GM12878 (cell line): ENCODE results near the gene OPRD1. TPM values are rescaled to one million over a fixed set of nuclear protein-coding genes. Genes with fewer than 3 reads are reported as not detected.

Experiments used
- ATAC-seq: fragments of 200-7000 bp; cut with Tn5 transposase; 3 replicates; pipeline ENCODE4 v1.9.1; 2020; ENCODE audit warnings: mild to moderate bottlenecking, moderate library complexity
- BruUV-seq: library from RNA; stranded (reverse); fragments of 400-500 nt; replicated peaks from 2 replicates; lab custom pipeline; 2021; lab: Mats Ljungman, UMichigan
- CTCF ChIA-PET: fragments of 300-600 bp; sonication (Branson Sonifier 250); formaldehyde crosslinking; extraction: SDS; loops from one replicate; lab custom pipeline; 2021; ENCODE audit warnings: inconsistent platforms; lab: Yijun Ruan, JAX
- POLR2A ChIA-PET: fragments of 350-600 bp; formaldehyde crosslinking; extraction: SDS; loops from one replicate; lab custom pipeline; 2021; ENCODE audit warnings: inconsistent platforms; lab: Charles Lee
- RAD21 ChIA-PET: fragments of 300-600 bp; sonication (Branson Sonifier 250); formaldehyde crosslinking; loops from one replicate; lab custom pipeline; 2023; ENCODE audit warnings: antibody characterized with exemption; ENCODE audit not compliant: unreplicated experiment; lab: Charles Lee
- SMC1A ChIA-PET: fragments of 300-600 bp; sonication (Branson Sonifier 250); formaldehyde crosslinking; loops from one replicate; lab custom pipeline; 2023; ENCODE audit not compliant: unreplicated experiment, uncharacterized antibody; lab: Charles Lee
- DNase-seq: peaks from one replicate; pipeline ENCODE4 v3.0.0-alpha.2; 2011; ENCODE audit warnings: low read depth, low spot score
- FAIRE-seq: peaks from 3 replicates; lab custom pipeline; 2011; peaks lifted over from hg19 to GRCh38; lab: Jason Lieb, UNC
- H2AFZ ChIP-seq: 2 replicates; pipeline ENCODE4 v1.6.0; 2011; ENCODE audit warnings: low read depth, low read length, control low read depth; ENCODE audit not compliant: control insufficient read depth
- H3K27ac ChIP-seq: 2 replicates; pipeline ENCODE4 v1.5.1; 2011; ENCODE audit warnings: control low read depth; ENCODE audit not compliant: control insufficient read depth, insufficient read depth
- H3K27me3 ChIP-seq, 2 experiments: replicated peaks in 1 of 2; 2 replicates each; pipeline versions ENCODE4 v1.6.0 to v1.6.1; 2011; ENCODE audit warnings: low read length in 1 of 2; ENCODE audit not compliant: control insufficient read depth in 2 of 2, insufficient read depth in 2 of 2
- H3K36me3 ChIP-seq, 2 experiments: 2 replicates each; pipeline ENCODE4 v1.5.1; 2011; ENCODE audit warnings: low read length in 1 of 2; ENCODE audit not compliant: control insufficient read depth in 2 of 2, insufficient read depth in 2 of 2
- H3K4me1 ChIP-seq: 2 replicates; pipeline ENCODE4 v1.6.1; 2011; ENCODE audit warnings: mild to moderate bottlenecking, low read length, moderate library complexity, mixed read lengths; ENCODE audit not compliant: control insufficient read depth, insufficient read depth
- H3K4me2 ChIP-seq: 2 replicates; pipeline ENCODE4 v1.6.0; 2011; ENCODE audit warnings: control low read depth; ENCODE audit not compliant: control insufficient read depth, insufficient read depth
- H3K4me3 ChIP-seq: fragments of 200-600 bp; sonication (generic); 2 replicates; pipeline ENCODE4 v1.5.1; 2016
- H3K79me2 ChIP-seq: 2 replicates; pipeline ENCODE4 v1.6.0; 2011; ENCODE audit warnings: low read length; ENCODE audit not compliant: control insufficient read depth, insufficient read depth
- H3K9ac ChIP-seq: 2 replicates; pipeline ENCODE4 v1.8.0; 2011; ENCODE audit warnings: low read length, control low read depth, mixed read lengths; ENCODE audit not compliant: control insufficient read depth, insufficient read depth
- H3K9me3 ChIP-seq: replicated peaks from 3 replicates; pipeline ENCODE4 v1.5.1; 2011; ENCODE audit warnings: mild to moderate bottlenecking, low read length; ENCODE audit not compliant: control insufficient read depth, insufficient read depth
- H4K20me1 ChIP-seq: 2 replicates; pipeline ENCODE4 v1.6.0; 2011; ENCODE audit not compliant: control insufficient read depth, insufficient read depth
- BCLAF1 ChIP-seq: fragments of 450-650 bp; IDR thresholded peaks from 2 replicates; pipeline ENCODE4 v1.6.1; 2017; ENCODE audit warnings: antibody characterized with exemption, mild to moderate bottlenecking, moderate library complexity
- BRCA1 ChIP-seq: IDR thresholded peaks from 2 replicates; pipeline ENCODE4 v1.6.1; 2011; ENCODE audit warnings: low read depth, low read length, improper control_type of control experiment
- CBX3 ChIP-seq: fragments of 200-600 bp; sonication (generic); IDR thresholded peaks from 2 replicates; pipeline ENCODE4 v1.6.1; 2016; ENCODE audit warnings: low read depth, borderline replicate concordance
- FOXK2 ChIP-seq: fragments of 450-650 bp; IDR thresholded peaks from 2 replicates; pipeline ENCODE4 v1.6.1; 2017; ENCODE audit warnings: mild to moderate bottlenecking, moderate library complexity
- IRF3 ChIP-seq: fragments of 450-650 bp; IDR thresholded peaks from 2 replicates; pipeline ENCODE4 v1.6.1; 2014; ENCODE audit warnings: mild to moderate bottlenecking
- KAT2A ChIP-seq: conservative IDR thresholded peaks from 2 replicates; pipeline ENCODE4 v1.6.1; 2011; ENCODE audit warnings: low read depth, low read length; ENCODE audit not compliant: control insufficient read depth
- MEF2A ChIP-seq: IDR thresholded peaks from 2 replicates; pipeline ENCODE4 v1.6.1; 2011; ENCODE audit warnings: low read depth, mild to moderate bottlenecking, low read length, moderate library complexity; ENCODE audit not compliant: insufficient read depth
- MEF2B ChIP-seq: fragments of 450-650 bp; IDR thresholded peaks from 2 replicates; pipeline ENCODE4 v1.6.1; 2018; ENCODE audit warnings: mild to moderate bottlenecking, moderate library complexity; ENCODE audit not compliant: partially characterized antibody, poor library complexity, severe bottlenecking
- NR2F1 ChIP-seq: fragments of 450-650 bp; conservative IDR thresholded peaks from 2 replicates; pipeline ENCODE4 v1.6.1; 2017; ENCODE audit warnings: mild to moderate bottlenecking
- NRF1 ChIP-seq: conservative IDR thresholded peaks from 2 replicates; pipeline ENCODE4 v1.6.1; 2011; ENCODE audit warnings: mild to moderate bottlenecking, low read depth, low read length, improper control_type of control experiment
- RELA ChIP-seq: fragments of 450-650 bp; IDR thresholded peaks from 2 replicates; pipeline ENCODE4 v1.8.0; 2014; ENCODE audit warnings: borderline replicate concordance; ENCODE audit not compliant: partially characterized antibody
- SIX5 ChIP-seq: IDR thresholded peaks from 2 replicates; pipeline ENCODE4 v1.6.1; 2011; ENCODE audit warnings: mild to moderate bottlenecking, low read depth, low read length, moderate library complexity; ENCODE audit not compliant: severe bottlenecking
- SMAD1 ChIP-seq: fragments of 450-650 bp; IDR thresholded peaks from 2 replicates; pipeline ENCODE4 v1.6.1; 2018; ENCODE audit warnings: mild to moderate bottlenecking, low read depth; ENCODE audit not compliant: partially characterized antibody
- USF2 ChIP-seq: IDR thresholded peaks from 2 replicates; pipeline ENCODE4 v1.6.1; 2011; ENCODE audit warnings: low read depth, low read length, improper control_type of control experiment, borderline replicate concordance
- ZBTB33 ChIP-seq: fragments of 450-650 bp; IDR thresholded peaks from 2 replicates; pipeline ENCODE4 v1.6.1; 2017; ENCODE audit warnings: mild to moderate bottlenecking
- ZNF274 ChIP-seq: IDR thresholded peaks from one replicate; pipeline ENCODE4 v1.8.0; 2011; ENCODE audit not compliant: insufficient read length, insufficient read depth
- WGBS: methylation state at CpG from one replicate; pipeline ENCODE4 v1.1.6; 2016; ENCODE audit warnings: low lambda C conversion rate; ENCODE audit not compliant: insufficient replicate concordance, insufficient coverage; ENCODE audit errors: missing lambda C conversion rate; 5-methylcytosine and 5-hydroxymethylcytosine counted together
- in situ Hi-C: fragments of 300-500 bp; cut with MboI; formaldehyde crosslinking; loops from 9 replicates; pipeline ENCODE4 v1.14.3; 2018; ENCODE audit warnings: mixed read lengths
- intact Hi-C: fragments of 100-400 bp; cut with micrococcal nuclease; formaldehyde crosslinking; loops from one replicate; pipeline ENCODE4 v1.14.2; 2022; ENCODE audit not compliant: unreplicated experiment
- polyA plus RNA-seq, 11 experiments: library from polyadenylated mRNA; depleted of rRNA in 4 of 11; unstranded in 6 of 11; stranded (reverse) in 5 of 11; fragments of >200 nt; fragmentation: Nextera tagmentation in 4 of 11; fragmentation: Illumina TruSeq in 1 of 11; extraction: Ambion mirVana in 4 of 11; extraction: Trizol in 1 of 11; gene quantifications; 1 replicate in 1 of 11; 2 replicates in 10 of 11; pipeline versions ENCODE4 v1.2.1 to v1.2.3, GENCODE V29; 2011 to 2016; ENCODE audit warnings: inconsistent platforms in 2 of 11, missing spikeins in 2 of 11, low read depth in 1 of 11
- total RNA-seq, 4 experiments: library from RNA; depleted of rRNA in 3 of 4; stranded (reverse); fragments of >200 nt in 3 of 4; fragmentation: Illumina TruSeq in 1 of 4; extraction: Trizol in 1 of 4; gene quantifications; 2 replicates each; pipeline versions ENCODE4 v1.2.1 to v1.2.3, GENCODE V29; 2013 to 2021

Gene OPRD1
- total and polyA plus RNA-seq, 10 of the 15 experiments (the other 5 are each of a cell fraction or from before 2014, with no cell fraction given): 0.02 TPM; not detected in 8

GRCh38 chr1:28773105-28773504, 38.9 kb upstream of the OPRD1 start:
- no peak overlapping the region for H3K4me3 ChIP-seq
- no peaks in the 10 kb centered on the region for H3K4me1 ChIP-seq
- WGBS: 97% methylated on average over 3 of the region's 3 CpGs
- no peak for ATAC-seq
- SMC1A ChIA-PET: no interaction called here
- intact Hi-C loops: no loop called here
- FAIRE-seq: no peak
- RAD21 ChIA-PET: no interaction called here
- no peaks in the 10 kb centered on the region for H4K20me1 ChIP-seq
- no peak overlapping the region for H2AFZ ChIP-seq
- in situ Hi-C loops: no loop called here
- CTCF ChIA-PET: interaction anchor here (0.5 to 4.0 kb wide), 2 partner anchors 104 to 128 kb away, joined by 3 to 36 read pairs; no protein-coding TSS in a partner anchor
- H3K27me3 ChIP-seq: no peaks in the 10 kb centered on the region
- no peak overlapping the region for H3K9ac ChIP-seq
- DNase-seq: no peak
- H3K36me3 ChIP-seq: peaks cover 0 to 16% of the 10 kb centered on the region in 2 experiments
- TF ChIP-seq BCLAF1 (no peak), ZNF274 (no peak), ZBTB33 (no peak), SIX5 (no peak), USF2 (no peak), MEF2A (no peak), IRF3 (no peak), CBX3 (no peak), MEF2B (no peak), BRCA1 (no peak), FOXK2 (no peak), NR2F1 (no peak), SMAD1 (no peak), RELA (no peak), KAT2A (no peak), NRF1 (no peak)
- TF ChIP-seq, all 136 proteins: peak for 0
- H3K9me3 ChIP-seq: no peaks in the 10 kb centered on the region
- H3K79me2 ChIP-seq: peaks cover 4% of the 10 kb centered on the region; the same call in 1 of the 2 replicates
- POLR2A ChIA-PET: no interaction called here
- H3K4me2 ChIP-seq: no peak overlapping the region
- BruUV-seq: no TSS peak
- no peak overlapping the region for H3K27ac ChIP-seq
